Bronchial epithelial cell (primary cell): ENCODE data around the gene SEC23IP. TPM values are rescaled to one million over a fixed set of nuclear protein-coding genes. Genes with fewer than 3 reads are reported as not detected.
A peak's percentile ranks its signal among the peaks of the same experiment; 100 is the strongest.
"Not testable (repeated sequence)": the region's sequence is repeated elsewhere in the genome, so short reads cannot be mapped to it uniquely, and the experiment has no call there.

Source experiments
- DNase-seq: peaks from one replicate; pipeline ENCODE4 v3.0.0-alpha.2; 2010; ENCODE audit warnings: low read depth
- FAIRE-seq: peaks from 2 replicates; lab custom pipeline; 2011; peaks lifted over from hg19 to GRCh38; lab: Jason Lieb, UNC
- H3K27me3 ChIP-seq: 2 replicates; pipeline ENCODE4 v1.5.1; 2011; ENCODE audit warnings: low read length; ENCODE audit not compliant: control insufficient read depth, insufficient read depth
- H3K36me3 ChIP-seq: 2 replicates; pipeline ENCODE4 v1.5.1; 2011; ENCODE audit warnings: low read length; ENCODE audit not compliant: control insufficient read depth, insufficient read depth
- H3K4me3 ChIP-seq: 2 replicates; pipeline ENCODE4 v1.5.1; 2011; ENCODE audit warnings: mild to moderate bottlenecking, low read depth, low read length, control low read depth
- CTCF ChIP-seq: IDR thresholded peaks from 2 replicates; pipeline ENCODE4 v1.5.1; 2011; ENCODE audit warnings: mild to moderate bottlenecking, moderate library complexity, low read length, control low read depth, inconsistent platforms; ENCODE audit not compliant: insufficient read depth, severe bottlenecking
- total RNA-seq: library from RNA; depleted of rRNA; stranded (reverse); fragments of >200 nt; gene quantifications from 2 replicates; pipeline ENCODE4 v1.2.1, GENCODE V29; 2014

SEC23IP gene
- total RNA-seq, 1 donor from 2014 or later = 10.3 TPM

DNA sequence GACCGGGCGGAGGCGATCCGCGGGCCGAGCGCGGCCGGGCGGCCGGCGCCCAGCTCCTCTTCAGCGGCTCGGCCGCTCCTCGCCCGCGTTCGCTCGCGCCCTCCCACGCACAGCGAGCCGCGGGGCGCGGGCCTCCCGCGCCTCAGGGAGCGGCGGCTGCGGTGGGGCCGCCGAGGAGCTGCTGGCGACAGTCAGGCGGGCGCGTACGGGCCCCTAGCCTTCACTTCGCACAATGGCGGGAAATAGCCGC is 20.0 kb upstream of the SEC23IP start, which contains the start of gene MCMBP:
Gene MCMBP (minus strand): TSS at position 234 of the 250 bp plus-strand sequence. CDS start 259 bp downstream, outside the sequence.
- DNase-seq = no peak
- Histone ChIP-seq H3K27me3 (no peaks in the 10 kb centered on the region), H3K36me3 (no peaks in the 10 kb centered on the region), H3K4me3 (peak within 1 kb of the TSS; percentile 71)
- FAIRE-seq = no peak
- no peak for TF ChIP-seq CTCF

- DNase-seq = peak; percentile 66
- Histone ChIP-seq H3K36me3 (no peaks in the 10 kb centered on the region), H3K27me3 (no peaks in the 10 kb centered on the region), H3K4me3 (peak overlapping the region; percentile 71)
- no peak for FAIRE-seq
- peak; percentile 6 for TF ChIP-seq CTCF
Measured at GRCh38 chr10:119872860-119873681, 19.5 kb upstream of the SEC23IP start.

- Histone ChIP-seq H3K36me3 (no peaks in the 10 kb centered on the region), H3K4me3 (no peak overlapping the region), H3K27me3 (no peaks in the 10 kb centered on the region)
- no peak for DNase-seq
- TF ChIP-seq CTCF = no peak
- FAIRE-seq = no peak
Measured at GRCh38 chr10:119878524-119878923, 14.0 kb upstream of the SEC23IP start.

DNA sequence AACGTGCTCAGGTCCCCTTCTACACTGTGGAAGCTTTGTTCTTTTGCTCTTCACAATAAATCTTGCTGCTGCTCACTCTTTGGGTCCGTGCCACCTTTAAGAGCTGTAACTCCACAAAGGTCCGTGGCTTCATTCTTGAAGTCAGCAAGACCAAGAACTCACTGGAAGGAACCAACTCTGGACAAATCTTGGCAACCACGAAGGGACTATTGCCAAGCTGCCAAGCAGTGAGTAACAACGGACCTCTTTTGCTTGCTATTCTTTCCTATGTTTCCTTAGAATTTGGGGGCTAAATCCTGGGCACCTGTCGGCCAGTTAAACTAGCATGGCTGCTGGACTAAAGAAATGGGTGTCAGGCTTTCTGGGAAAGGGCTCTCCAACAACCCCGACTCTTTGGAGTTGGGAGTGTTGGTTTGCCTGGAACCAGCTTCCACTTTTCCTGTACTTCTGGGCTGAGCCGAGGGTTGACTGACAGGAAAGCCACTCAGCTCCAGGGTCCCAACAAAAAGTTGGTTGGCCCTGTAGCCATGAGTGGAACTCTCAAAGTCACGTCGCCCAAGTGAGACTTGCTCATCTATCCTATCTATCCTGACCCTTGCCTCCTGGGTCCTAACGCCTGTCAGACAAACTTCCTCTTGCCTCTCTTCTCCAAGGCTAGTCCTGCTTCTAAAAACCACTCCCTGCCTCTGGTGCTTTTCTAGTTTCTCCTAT is 8.5 kb upstream of the SEC23IP start:
- H3K36me3 ChIP-seq, H3K4me3 ChIP-seq, H3K27me3 ChIP-seq, DNase-seq, FAIRE-seq: not testable (repeated sequence)

DNA sequence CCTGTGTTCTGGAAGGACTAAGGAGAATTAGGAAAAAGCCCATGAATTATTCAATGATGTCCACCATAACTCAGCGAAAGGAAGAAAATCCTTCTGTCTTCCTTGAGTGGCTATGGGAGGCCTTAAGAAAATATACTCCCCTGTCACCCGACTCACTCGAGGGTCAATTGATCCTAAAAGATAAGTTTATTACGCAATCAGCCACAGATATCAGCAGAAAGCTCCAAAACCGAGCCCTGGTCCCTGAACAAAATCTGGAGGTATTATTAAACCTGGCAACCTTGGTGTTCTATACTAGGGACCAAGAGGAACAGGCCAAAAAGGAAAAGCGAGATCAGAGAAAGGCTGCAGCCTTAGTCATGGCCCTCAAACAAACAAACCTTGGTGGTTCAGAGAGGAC is 6.5 kb upstream of the SEC23IP start:
- not testable (repeated sequence) for H3K4me3 ChIP-seq, H3K36me3 ChIP-seq, DNase-seq, FAIRE-seq, H3K27me3 ChIP-seq

DNA sequence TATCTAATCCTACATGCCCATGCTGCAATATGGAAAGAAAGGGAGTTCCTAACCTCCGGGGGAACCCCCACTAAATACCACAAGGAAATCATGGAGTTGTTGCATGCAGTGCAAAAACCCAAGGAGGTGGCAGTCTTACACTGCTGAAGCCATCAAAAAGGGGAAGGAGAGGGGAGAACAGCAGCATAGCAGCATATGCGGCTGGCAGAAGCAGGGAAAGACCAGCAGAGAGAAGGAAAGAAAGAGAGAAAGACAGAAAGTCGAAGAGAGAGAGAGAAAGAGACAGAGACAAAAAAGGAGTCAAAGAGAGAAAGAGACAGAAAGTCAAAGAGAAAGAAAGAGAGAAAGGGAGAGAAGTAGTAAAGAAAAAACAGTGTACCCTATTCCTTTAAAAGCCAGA is 3.8 kb upstream of the SEC23IP start:
- not testable (repeated sequence) for DNase-seq, H3K4me3 ChIP-seq, H3K36me3 ChIP-seq, FAIRE-seq, H3K27me3 ChIP-seq

GRCh38 chr10:119889201-119889600 is 3.3 kb upstream of the SEC23IP start:
- H3K4me3 ChIP-seq, FAIRE-seq, H3K36me3 ChIP-seq, DNase-seq, H3K27me3 ChIP-seq: not testable (repeated sequence)

- DNase-seq, H3K4me3 ChIP-seq, H3K36me3 ChIP-seq, FAIRE-seq, H3K27me3 ChIP-seq: not testable (repeated sequence)
Measured at GRCh38 chr10:119890307-119890706, 2.2 kb upstream of the SEC23IP start.

DNA sequence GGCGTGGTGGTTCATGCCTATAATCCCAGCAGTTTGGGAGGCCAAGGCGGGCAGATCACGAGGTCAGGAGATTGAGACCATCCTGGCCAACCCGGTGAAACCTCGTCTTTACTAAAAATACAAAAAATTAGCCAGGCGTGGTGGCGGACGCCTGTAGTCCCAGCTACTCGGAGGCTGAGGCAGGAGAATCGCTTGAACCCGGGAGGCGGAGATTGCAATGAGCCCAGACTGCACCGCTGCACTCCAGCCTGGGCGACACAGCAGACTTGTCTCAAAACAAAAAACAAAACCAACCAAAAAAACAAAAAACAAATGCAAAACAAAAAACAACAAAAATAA is 712 bp upstream of the SEC23IP start:
- FAIRE-seq, H3K27me3 ChIP-seq, H3K36me3 ChIP-seq, DNase-seq: not testable (repeated sequence)
- peak overlapping the region; percentile 76 for H3K4me3 ChIP-seq
